DMS79 (cell line): ENCODE results near the gene PRSS33.

ENCODE experiments used
- DNase-seq: peaks from one replicate; lab custom pipeline; 2025; lab: John Stamatoyannopoulos, UW

Gene PRSS33, protein sequence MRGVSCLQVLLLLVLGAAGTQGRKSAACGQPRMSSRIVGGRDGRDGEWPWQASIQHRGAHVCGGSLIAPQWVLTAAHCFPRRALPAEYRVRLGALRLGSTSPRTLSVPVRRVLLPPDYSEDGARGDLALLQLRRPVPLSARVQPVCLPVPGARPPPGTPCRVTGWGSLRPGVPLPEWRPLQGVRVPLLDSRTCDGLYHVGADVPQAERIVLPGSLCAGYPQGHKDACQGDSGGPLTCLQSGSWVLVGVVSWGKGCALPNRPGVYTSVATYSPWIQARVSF

GRCh38 chr16:2787406-2787805, at the start of gene PRSS33:
Gene PRSS33 (minus strand): TSS chr16:2787560. CDS start chr16:2786547, 1,013 bp downstream.
- no peak for DNase-seq

DNA sequence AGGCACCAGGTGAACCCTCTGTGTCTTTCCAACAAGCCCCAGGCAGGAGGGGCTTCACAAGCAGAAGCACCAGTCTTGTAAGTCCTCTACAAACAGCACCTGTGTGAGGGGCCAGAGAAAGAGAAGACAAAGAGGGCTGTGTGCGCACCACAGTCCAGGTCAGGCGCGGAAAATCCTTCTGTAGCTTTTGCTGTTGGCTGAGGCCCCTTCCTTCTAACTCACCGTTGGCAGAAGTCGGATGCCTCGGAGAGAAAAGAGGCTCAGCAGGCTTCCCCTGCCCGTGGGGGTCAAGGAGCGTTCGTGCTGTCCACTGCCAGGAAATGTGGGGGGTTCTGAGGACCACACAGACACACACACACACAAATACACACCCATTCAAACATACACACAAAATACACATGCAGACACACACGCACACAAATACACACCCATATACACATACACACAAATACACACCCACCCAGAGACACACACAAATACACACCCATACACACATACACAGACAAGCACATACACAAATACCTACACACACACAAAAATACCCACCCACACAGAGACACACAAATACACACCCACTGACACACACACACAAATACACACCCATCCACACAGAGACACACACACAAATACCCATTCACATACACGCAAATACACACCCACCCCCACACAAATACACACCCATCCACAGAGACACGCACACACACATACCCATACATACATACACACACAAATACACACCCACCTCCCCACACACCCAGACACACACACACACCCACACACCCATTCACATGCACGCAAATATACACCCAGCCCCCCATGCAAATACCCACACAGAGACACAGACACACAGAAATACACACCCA, 49.5 kb upstream of the PRSS33 start:
- DNase-seq, result no peak

DNA sequence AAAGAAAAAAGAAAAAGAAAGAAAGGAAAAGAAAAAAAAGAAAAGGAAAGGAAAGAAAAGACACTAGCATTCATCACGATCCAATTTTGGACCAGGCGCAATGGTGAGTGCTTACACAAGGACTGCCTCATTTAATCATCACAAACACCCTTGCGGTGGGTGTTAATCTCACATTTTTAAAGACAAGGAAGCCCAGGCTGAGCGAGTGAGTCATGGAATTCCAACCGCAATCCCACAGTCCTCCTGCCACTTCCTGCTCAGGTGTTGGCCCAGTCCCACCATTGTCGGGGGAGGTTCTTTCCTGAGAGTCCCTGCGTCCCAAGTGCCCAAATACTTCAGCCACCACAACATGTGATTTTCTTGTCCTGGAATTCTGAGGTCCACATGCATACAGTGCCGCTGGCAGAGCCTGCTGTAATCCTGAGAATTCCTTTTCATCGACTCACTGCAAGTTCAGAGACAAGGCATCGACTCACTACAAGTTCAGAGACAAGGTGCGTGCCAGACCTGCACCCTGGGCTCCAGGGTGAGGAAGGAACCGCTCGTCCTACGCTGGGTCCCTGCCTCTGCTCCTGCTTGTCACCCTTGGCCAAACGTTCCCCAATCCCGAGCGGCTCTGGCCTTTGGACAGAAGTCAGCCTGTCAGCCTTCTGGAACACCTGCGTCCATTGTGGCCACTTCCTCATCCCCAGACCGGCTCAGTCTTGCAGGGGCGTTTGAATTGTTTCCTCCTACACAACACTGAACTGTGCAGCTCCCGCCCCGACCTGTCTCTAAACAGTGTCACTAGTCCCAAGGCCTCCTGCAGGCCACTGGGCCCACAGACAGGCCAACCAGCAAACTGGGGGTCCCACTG, 48.5 kb upstream of the PRSS33 start:
- DNase-seq, result no peak

- no peak for DNase-seq
Measured at GRCh38 chr16:2834968-2835367, 47.6 kb upstream of the PRSS33 start.

DNA sequence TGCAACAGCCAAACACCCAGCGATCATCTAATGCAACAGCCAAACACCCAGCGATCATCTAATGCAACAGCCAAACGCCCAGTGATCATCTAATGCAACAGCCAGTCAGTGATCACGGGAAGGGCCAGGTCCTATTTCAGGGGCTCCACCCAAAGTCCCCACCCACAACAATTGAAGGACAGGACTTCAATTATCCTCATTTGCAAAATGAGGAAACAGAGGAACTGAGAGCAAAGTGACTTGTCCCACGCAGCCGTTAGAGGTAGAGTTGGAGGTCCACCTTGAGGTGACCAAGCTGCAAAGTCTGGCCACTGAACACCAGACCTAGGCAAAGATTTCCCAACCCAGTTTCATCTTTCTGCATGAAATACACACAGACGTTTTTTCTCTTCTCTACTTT, 46.4 kb upstream of the PRSS33 start:
- no peak for DNase-seq

DNA sequence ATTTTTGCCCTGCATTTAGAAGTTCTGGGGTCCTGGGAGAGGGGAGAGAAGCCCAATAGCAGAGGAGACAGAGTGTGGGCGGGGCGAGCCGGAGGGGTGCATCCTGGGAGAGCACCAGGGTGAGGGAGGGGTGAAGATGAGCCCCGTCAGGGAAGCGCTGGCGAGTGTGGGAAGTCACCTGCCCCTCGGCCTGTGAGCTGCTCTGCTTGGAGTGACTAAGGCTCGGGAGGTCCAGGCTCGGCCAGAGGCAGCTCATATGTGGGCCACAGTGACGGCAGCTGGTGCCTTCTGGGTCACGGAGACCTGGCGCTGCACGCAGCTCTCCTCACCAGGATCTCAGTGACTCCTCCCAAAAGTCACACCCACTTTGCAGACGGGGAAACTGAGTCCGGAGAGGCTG, 43.8 kb upstream of the PRSS33 start:
- DNase-seq, result no peak

GRCh38 chr16:2830355-2830695, 43.0 kb upstream of the PRSS33 start:
- no peak for DNase-seq

GRCh38 chr16:2829501-2830354, 42.4 kb upstream of the PRSS33 start, which contains the start of gene ZG16B:
Gene ZG16B (plus strand): TSS chr16:2830303. CDS start chr16:2830442, 139 bp downstream.
- DNase-seq, result no peak

GRCh38 chr16:2828876-2829430, 41.6 kb upstream of the PRSS33 start:
- no peak for DNase-seq

- DNase-seq, result no peak
Measured at GRCh38 chr16:2828521-2828840, 41.1 kb upstream of the PRSS33 start.

DNA sequence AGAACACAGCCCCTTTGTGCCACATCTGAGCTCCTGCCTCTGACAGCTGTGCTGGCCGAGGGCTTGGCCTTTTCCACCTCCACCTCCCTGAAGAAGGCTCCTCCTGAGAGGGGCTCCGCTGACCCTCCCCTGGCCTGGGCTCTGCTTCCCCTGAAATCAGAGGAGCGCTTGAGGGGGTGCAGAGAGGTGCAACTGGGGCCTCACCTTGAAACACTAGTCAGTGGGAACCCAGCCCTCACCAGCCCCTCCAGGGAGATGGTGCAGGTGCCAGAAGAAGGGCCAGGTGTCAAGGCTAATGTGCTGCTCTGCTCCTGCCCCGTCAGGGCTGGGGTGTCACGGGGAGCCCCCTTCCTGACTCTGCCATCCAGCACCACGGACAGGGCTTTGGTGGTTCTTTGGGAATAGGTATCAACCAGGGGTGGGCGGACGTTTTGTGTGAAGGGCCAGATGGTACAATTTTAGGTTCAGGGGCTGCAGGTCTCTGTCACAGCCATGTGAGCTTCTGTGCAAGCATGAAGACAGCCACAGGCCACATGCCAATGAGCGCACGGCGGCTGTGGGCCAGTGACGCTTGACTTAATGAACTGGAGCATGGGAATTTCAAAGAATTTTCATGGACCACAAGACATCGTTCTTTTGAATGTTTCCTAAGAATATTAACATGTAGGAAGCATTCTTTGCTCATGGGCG, 40.6 kb upstream of the PRSS33 start:
- no peak for DNase-seq

DNA sequence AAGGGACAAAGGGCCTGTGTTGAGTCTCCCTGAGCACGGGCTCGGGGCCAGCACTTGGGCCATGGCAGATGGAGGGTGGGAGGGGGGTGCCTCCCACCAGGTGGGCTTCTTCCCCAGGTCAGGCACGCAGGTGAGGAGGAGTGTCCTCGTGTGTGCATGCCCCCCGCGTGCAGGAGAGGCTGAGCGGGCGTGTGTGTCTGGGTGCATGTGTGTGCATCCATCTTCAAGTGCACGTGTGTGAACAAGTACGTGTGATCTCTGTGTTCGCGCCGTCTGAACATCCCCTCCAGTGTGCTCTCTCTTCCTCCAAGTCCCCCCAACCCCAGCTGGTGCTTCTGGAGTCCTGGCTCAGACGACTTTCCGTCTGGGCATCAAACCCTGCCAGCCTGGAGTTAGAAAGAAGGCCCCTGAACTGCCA, 40.0 kb upstream of the PRSS33 start:
- DNase-seq, result no peak

- DNase-seq, result no peak
Measured at GRCh38 chr16:2826591-2827373, 39.4 kb upstream of the PRSS33 start.

- no peak for DNase-seq
Measured at GRCh38 chr16:2825906-2826305, 38.5 kb upstream of the PRSS33 start.

- DNase-seq, result no peak
Measured at GRCh38 chr16:2825049-2825742, 37.8 kb upstream of the PRSS33 start.

DNA sequence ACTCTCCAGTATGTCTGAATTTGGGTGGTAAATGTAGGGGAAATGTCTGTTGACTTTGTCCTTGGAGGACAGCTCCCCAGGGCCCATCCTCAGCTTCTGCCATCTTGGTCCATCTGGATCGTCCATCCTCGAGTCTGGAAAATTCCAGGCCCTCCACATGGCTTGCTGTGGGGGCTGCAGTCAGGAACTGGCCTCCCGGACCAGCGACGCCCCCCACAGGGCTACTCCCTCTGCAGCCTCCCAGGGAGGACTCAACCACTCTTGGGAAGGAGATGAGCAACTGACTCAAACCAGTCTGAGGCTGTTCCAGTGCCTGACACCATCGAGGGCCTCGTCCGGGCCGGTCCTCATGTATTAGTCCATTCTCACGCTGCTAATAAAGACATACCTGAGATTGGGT, 37.3 kb upstream of the PRSS33 start:
- DNase-seq, result no peak

DNA sequence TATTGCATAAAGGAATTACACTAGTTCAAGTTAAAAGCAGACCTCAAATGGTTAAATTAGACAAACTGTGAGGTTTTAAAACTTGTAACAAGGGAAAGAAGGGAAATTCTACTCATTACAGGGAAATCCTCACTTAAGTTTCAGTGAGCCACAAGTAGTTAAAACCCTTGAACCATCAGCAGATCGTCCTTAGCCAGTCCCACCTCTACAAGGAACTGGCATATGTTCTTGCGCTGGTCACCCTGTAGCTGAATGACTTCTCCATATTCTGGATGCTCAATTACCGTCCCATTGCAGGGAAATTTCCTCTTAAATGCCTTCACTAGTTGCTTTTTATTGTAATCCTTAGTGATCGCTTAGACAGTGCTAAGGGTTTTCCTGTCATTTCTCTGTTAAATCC, 35.1 kb upstream of the PRSS33 start:
- no peak for DNase-seq

DNA sequence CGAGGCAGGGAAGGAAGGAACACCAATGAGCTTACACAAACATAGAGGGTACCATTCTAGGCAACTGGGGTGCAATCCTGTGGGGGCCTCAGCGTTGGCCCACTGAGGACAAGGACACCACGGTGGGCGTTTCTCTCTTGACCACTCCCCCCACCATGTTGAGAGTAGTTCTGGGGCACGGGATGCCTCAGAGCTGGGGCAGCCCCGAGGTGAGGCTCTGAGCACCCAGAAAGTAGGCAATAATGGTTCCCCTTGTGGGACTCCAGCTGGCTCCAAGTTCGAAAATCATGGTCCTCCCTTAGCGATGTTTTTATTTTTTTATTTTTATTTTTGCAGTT, 34.8 kb upstream of the PRSS33 start:
- DNase-seq, result no peak

GRCh38 chr16:2821487-2822157, 34.3 kb upstream of the PRSS33 start:
- DNase-seq, result no peak
